ENCODE measurements around the gene ERAL1. TPM values are rescaled to one million over a fixed set of nuclear protein-coding genes. Genes with fewer than 3 reads are reported as not detected.

Gene ERAL1
- total and polyA plus RNA-seq, 2 experiments from 2014 or later: 77.1 to 121 TPM

DNA sequence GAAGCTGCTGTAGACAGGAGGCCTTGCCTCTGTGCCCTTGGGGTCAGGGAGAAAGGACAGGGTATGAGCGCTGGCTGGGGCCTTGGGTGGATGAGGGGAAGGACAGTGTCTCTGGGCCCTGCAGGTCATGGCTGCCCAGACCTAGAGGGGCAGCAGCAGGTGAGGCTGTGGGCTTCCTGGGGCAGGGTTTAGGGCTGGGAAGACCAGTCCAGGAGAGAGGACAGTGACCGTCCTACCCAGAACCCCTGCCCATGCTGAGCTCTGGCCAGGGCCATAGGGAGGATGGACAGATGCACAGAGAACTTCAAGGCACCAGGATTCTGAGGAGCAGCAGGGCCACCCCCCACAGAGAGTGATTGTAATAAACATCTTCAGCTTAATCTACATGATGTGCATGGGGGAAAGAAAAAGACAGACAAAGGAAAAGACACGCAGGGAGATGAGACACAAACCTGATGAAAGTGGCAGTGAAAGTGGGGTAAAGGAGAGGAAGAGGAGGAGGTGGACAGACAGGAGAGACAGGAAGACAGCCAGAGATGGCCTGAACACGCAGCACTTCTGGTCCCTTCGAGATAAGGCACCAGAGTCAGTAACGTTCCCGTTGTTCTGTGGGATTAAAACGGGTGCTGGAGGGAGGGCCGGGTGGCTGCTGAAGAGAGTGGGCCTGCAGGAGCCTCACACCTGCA lies 25.2 kb downstream of the ERAL1 start (continued):
- TF ChIP-seq, protein P1, sequence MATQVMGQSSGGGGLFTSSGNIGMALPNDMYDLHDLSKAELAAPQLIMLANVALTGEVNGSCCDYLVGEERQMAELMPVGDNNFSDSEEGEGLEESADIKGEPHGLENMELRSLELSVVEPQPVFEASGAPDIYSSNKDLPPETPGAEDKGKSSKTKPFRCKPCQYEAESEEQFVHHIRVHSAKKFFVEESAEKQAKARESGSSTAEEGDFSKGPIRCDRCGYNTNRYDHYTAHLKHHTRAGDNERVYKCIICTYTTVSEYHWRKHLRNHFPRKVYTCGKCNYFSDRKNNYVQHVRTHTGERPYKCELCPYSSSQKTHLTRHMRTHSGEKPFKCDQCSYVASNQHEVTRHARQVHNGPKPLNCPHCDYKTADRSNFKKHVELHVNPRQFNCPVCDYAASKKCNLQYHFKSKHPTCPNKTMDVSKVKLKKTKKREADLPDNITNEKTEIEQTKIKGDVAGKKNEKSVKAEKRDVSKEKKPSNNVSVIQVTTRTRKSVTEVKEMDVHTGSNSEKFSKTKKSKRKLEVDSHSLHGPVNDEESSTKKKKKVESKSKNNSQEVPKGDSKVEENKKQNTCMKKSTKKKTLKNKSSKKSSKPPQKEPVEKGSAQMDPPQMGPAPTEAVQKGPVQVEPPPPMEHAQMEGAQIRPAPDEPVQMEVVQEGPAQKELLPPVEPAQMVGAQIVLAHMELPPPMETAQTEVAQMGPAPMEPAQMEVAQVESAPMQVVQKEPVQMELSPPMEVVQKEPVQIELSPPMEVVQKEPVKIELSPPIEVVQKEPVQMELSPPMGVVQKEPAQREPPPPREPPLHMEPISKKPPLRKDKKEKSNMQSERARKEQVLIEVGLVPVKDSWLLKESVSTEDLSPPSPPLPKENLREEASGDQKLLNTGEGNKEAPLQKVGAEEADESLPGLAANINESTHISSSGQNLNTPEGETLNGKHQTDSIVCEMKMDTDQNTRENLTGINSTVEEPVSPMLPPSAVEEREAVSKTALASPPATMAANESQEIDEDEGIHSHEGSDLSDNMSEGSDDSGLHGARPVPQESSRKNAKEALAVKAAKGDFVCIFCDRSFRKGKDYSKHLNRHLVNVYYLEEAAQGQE (IDR thresholded peaks at IDR 0.05; ENCODE audit: unreplicated experiment): no peak

DNA sequence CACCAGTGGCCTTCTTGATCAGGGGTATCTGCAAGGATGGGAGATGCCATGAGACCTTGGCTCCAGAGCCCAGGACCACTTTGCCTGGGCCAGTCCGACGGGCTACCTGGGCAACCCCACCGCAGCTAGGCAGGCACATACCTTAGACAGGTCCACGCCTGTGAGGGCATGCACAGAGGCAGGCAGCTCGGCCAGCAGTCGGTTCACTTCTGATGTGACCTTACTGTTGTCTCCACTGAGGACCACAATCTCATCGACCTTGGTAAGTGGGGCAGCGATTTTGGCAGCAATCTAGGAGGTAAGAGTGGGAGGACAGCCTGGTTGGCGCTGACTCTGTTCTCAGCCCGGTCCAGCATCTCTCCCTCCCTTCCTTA lies 25.7 kb downstream of the ERAL1 start:
- Mint-ChIP-seq H3K27ac (no peak overlapping the region), H3K27me3 (ENCODE audit: insufficient read depth, low read depth, poor library complexity) (peaks cover 10% of the 10 kb centered on the region), H3K9me3 (peaks cover 11% of the 10 kb centered on the region; the same call in 2 of the 3 replicates), H3K4me1 (peaks cover 11% of the 10 kb centered on the region), H3K36me3 (ENCODE audit: low read depth) (peaks cover 68% of the 10 kb centered on the region), H3K4me3 (no peak overlapping the region)
- Histone ChIP-seq H3K27ac (ENCODE audit: low read depth) (no peak overlapping the region), H3K4me1 (ENCODE audit: insufficient read depth) (no peaks in the 10 kb centered on the region), H3F3A (replicated peaks; ENCODE audit: low read depth) (no peaks in the 10 kb centered on the region), H3K79me2 (replicated peaks; ENCODE audit: insufficient read depth) (no peaks in the 10 kb centered on the region), H3K27me3 (ENCODE audit: insufficient read depth) (no peaks in the 10 kb centered on the region), H3K36me3 (ENCODE audit: insufficient read depth) (no peaks in the 10 kb centered on the region; the same call in 1 of the 2 replicates), H3K9me2 (ENCODE audit: insufficient read depth) (no peaks in the 10 kb centered on the region), H2AFZ (no peak overlapping the region), H4K20me1 (replicated peaks; ENCODE audit: insufficient read depth) (no peaks in the 10 kb centered on the region), H3K4me3 (no peak overlapping the region), H3K4me2 (no peak overlapping the region)
- TF ChIP-seq, protein P2, sequence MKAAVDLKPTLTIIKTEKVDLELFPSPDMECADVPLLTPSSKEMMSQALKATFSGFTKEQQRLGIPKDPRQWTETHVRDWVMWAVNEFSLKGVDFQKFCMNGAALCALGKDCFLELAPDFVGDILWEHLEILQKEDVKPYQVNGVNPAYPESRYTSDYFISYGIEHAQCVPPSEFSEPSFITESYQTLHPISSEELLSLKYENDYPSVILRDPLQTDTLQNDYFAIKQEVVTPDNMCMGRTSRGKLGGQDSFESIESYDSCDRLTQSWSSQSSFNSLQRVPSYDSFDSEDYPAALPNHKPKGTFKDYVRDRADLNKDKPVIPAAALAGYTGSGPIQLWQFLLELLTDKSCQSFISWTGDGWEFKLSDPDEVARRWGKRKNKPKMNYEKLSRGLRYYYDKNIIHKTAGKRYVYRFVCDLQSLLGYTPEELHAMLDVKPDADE (IDR thresholded peaks at IDR 0.05): no peak
- TF ChIP-seq ZNF331 (CRISPR knock-in tag; IDR thresholded peaks at IDR 0.05; ENCODE audit: low read depth) (no peak), EZH2 (IDR thresholded peaks at IDR 0.05; ENCODE audit: low read depth, unreplicated experiment) (no peak), ZNF114 (CRISPR knock-in tag; IDR thresholded peaks at IDR 0.05) (no peak), POLR2AphosphoS5 (IDR thresholded peaks at IDR 0.05; ENCODE audit: low read depth) (no peak), CREB1 (CRISPR knock-in tag; IDR thresholded peaks at IDR 0.05; ENCODE audit: low read depth) (no peak), JUNB (IDR thresholded peaks at IDR 0.05; ENCODE audit: unreplicated experiment) (no peak), EZH2phosphoT487 (IDR thresholded peaks at IDR 0.05; ENCODE audit: unreplicated experiment) (no peak), STAT1 (IDR thresholded peaks at IDR 0.05; ENCODE audit: unreplicated experiment) (no peak), NANOG (IDR thresholded peaks at IDR 0.05; ENCODE audit: borderline replicate concordance) (no peak)
- TF ChIP-seq, protein P3, sequence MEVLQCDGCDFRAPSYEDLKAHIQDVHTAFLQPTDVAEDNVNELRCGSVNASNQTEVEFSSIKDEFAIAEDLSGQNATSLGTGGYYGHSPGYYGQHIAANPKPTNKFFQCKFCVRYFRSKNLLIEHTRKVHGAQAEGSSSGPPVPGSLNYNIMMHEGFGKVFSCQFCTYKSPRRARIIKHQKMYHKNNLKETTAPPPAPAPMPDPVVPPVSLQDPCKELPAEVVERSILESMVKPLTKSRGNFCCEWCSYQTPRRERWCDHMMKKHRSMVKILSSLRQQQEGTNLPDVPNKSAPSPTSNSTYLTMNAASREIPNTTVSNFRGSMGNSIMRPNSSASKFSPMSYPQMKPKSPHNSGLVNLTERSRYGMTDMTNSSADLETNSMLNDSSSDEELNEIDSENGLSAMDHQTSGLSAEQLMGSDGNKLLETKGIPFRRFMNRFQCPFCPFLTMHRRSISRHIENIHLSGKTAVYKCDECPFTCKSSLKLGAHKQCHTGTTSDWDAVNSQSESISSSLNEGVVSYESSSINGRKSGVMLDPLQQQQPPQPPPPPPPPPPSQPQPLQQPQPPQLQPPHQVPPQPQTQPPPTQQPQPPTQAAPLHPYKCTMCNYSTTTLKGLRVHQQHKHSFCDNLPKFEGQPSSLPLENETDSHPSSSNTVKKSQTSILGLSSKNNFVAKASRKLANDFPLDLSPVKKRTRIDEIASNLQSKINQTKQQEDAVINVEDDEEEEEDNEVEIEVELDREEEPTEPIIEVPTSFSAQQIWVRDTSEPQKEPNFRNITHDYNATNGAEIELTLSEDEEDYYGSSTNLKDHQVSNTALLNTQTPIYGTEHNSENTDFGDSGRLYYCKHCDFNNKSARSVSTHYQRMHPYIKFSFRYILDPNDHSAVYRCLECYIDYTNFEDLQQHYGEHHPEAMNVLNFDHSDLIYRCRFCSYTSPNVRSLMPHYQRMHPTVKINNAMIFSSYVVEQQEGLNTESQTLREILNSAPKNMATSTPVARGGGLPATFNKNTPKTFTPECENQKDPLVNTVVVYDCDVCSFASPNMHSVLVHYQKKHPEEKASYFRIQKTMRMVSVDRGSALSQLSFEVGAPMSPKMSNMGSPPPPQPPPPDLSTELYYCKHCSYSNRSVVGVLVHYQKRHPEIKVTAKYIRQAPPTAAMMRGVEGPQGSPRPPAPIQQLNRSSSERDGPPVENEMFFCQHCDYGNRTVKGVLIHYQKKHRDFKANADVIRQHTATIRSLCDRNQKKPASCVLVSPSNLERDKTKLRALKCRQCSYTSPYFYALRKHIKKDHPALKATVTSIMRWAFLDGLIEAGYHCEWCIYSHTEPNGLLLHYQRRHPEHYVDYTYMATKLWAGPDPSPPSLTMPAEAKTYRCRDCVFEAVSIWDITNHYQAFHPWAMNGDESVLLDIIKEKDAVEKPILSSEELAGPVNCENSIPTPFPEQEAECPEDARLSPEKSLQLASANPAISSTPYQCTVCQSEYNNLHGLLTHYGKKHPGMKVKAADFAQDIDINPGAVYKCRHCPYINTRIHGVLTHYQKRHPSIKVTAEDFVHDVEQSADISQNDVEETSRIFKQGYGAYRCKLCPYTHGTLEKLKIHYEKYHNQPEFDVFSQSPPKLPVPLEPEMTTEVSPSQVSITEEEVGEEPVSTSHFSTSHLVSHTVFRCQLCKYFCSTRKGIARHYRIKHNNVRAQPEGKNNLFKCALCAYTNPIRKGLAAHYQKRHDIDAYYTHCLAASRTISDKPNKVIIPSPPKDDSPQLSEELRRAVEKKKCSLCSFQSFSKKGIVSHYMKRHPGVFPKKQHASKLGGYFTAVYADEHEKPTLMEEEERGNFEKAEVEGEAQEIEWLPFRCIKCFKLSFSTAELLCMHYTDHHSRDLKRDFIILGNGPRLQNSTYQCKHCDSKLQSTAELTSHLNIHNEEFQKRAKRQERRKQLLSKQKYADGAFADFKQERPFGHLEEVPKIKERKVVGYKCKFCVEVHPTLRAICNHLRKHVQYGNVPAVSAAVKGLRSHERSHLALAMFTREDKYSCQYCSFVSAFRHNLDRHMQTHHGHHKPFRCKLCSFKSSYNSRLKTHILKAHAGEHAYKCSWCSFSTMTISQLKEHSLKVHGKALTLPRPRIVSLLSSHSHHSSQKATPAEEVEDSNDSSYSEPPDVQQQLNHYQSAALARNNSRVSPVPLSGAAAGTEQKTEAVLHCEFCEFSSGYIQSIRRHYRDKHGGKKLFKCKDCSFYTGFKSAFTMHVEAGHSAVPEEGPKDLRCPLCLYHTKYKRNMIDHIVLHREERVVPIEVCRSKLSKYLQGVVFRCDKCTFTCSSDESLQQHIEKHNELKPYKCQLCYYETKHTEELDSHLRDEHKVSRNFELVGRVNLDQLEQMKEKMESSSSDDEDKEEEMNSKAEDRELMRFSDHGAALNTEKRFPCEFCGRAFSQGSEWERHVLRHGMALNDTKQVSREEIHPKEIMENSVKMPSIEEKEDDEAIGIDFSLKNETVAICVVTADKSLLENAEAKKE (CRISPR knock-in tag; IDR thresholded peaks at IDR 0.05): no peak
- TF ChIP-seq, protein P4, sequence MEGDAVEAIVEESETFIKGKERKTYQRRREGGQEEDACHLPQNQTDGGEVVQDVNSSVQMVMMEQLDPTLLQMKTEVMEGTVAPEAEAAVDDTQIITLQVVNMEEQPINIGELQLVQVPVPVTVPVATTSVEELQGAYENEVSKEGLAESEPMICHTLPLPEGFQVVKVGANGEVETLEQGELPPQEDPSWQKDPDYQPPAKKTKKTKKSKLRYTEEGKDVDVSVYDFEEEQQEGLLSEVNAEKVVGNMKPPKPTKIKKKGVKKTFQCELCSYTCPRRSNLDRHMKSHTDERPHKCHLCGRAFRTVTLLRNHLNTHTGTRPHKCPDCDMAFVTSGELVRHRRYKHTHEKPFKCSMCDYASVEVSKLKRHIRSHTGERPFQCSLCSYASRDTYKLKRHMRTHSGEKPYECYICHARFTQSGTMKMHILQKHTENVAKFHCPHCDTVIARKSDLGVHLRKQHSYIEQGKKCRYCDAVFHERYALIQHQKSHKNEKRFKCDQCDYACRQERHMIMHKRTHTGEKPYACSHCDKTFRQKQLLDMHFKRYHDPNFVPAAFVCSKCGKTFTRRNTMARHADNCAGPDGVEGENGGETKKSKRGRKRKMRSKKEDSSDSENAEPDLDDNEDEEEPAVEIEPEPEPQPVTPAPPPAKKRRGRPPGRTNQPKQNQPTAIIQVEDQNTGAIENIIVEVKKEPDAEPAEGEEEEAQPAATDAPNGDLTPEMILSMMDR (conservative IDR thresholded peaks at IDR 0.05; ENCODE audit: low read depth in 2 of 2): no peak
- DNase-seq (ENCODE audit: low spot score) (no peak), ATAC-seq (no peak)

All from GM23338 (cell line).